Effector CD4-positive, alpha-beta T cell (primary cell): ENCODE results near the gene CLEC4F.
"Not testable (repeated sequence)": the region's sequence is repeated elsewhere in the genome, so short reads cannot be mapped to it uniquely, and the experiment has no call there.

Source experiments
- DNase-seq: peaks from one replicate; pipeline ENCODE4 v3.0.0-alpha.2; 2020

The CLEC4F gene

DNA sequence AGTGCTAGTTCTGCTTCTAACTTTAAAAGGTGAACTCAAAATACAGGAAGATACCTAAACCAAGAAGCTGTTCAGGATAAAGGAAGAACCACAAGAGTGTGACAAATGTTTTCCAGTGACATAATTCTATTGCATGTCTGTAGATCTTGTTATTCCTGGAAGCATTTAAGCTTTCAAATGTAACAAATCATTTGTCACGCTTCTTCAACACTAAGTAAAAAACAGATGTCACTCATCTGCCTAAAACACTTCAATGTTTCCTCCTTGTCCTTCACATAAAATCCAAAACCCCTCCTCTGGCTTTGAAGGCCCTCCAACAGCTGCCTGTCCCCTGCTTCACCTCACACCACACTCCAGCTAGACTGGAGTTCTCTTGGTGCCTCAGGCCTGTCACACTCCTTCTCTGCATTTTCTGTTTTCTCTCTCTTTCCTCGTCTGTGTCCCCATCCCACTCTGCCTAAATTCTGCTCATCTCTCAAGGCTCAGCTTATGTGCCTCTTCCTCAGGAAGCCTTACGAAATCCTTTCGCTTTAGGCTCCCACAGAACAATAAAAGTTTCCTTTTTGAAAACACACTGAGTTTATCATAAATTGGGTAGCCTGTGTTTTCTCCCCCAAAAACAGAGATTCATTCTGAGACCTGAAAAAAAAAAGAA, 6.4 kb upstream of the CLEC4F start:
- DNase-seq, result no peak

- no peak for DNase-seq
These were observed 2.9 kb upstream of the CLEC4F start for GRCh38 chr2:70823249-70823648.

GRCh38 chr2:70822843-70823242, 2.4 kb upstream of the CLEC4F start:
- no peak for DNase-seq

DNA sequence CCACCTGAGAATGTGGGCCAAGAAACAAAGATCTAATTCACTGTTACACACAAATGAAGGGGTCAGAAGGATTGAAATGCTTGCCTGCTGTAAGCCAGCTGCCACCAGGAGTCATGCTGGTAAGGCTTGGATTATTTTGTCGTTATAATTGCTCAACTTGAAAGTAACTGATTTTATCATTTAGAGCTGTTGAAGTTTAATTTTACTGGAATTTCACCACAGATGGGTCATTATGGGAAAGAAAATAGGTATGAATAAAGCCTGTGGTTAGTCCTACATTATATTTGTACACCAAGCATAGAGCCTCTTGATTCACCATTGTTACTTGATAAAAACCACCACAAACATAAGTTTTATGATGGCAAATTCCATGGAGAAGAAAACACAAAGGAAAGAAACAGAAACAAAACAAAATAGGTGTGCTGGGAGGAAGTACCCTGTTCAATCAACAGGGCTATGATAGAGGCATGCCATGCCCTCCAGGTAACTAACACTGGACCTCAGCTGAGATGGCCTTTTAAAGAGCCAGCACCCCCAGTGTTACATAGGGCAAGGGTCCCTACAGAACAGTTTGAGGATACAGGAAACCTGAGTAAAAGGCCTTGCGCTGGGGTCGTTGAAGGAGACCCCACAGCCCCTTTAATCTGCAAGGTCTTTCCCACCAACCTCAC, 3.0 kb downstream of the CLEC4F start:
- DNase-seq, result no peak

DNA sequence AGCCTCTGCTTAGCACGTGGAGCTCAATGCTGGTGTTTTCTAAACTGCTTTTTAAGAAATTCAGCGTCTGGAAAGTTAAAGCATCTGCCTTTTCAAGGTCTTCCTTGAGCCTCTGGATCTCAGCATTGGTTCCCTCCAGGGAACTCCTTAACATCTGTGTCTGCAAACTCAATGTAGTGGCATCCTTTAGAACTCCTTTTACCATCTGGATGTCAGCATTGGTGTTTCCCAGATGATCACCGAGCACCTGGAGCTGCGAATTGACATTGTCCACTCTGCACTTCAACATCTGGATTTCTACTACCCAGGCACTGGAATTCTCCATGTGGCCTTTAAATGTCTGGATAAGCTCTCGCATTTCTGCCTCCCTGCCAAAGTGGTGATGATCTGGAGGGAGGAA, 3.7 kb downstream of the CLEC4F start:
- no peak for DNase-seq

DNA sequence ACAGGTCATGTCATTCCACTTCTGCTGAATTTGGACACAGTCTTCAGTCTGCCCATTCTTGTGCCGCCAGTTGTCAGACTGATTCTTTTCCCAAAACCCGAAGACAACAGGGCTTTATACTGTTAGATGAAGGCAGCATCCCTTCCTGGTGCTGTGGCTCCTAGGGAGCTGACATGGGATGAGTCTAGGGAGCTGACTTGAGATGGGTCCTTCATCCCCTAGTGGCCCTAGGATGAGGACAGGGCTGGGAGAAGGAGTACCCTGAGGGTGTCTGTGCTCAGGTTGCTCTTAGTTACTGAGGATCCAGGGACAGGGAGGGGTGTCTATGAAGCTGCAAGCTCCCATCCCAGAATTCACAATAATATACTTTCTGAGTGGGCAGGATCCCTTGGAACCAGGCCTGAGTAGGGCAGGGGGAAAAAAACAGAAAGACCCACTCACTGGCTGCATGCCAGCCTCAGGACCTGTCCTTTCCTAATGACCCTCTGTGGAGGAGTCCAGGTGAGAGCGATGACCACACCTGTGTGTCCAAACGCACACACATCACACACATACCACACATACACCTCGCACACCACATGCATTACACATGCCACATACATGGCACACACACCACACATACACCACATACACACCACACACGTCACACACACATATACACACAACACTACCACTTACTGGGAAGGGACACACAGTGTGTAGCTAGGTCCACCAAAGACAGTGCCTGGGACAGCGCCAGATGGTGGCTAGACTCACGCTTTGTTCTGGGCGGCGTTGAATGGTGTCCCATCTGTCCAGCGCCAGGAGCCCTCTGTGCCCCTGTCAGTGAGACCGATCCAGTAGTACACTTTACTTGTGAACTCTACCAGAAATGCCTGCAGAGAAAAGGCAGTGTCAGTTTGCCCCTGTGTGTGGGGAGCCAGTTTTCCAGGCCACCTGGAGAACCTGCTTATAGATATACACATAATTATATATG, 11.1 kb downstream of the CLEC4F start:
- DNase-seq, result no peak

- DNase-seq, result no peak
These were observed 12.6 kb downstream of the CLEC4F start for GRCh38 chr2:70807828-70808118.

GRCh38 chr2:70807102-70807827, 13.1 kb downstream of the CLEC4F start:
- DNase-seq, result no peak

DNA sequence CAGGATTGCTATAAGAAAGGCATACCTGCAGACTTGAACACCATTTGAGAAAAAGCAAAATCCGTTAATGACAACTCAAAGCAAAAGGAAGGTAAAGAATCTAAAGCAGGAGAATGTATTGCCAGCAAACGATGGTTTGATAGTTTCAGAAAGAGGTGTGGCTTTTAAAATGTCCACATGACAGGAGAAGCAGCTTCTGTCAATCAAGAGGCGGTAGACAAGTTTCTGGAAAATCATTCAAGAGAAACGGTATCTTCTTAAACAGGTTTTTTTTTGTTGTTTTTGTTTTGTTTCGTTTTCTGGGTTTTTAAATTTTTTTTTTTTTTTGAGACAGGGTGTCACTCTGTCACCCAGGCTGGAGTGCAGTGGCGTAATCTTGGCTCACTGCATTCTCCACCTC, 13.8 kb downstream of the CLEC4F start:
- DNase-seq, result no peak

- DNase-seq, result no peak
These were observed 14.4 kb downstream of the CLEC4F start for GRCh38 chr2:70806013-70806412.

DNA sequence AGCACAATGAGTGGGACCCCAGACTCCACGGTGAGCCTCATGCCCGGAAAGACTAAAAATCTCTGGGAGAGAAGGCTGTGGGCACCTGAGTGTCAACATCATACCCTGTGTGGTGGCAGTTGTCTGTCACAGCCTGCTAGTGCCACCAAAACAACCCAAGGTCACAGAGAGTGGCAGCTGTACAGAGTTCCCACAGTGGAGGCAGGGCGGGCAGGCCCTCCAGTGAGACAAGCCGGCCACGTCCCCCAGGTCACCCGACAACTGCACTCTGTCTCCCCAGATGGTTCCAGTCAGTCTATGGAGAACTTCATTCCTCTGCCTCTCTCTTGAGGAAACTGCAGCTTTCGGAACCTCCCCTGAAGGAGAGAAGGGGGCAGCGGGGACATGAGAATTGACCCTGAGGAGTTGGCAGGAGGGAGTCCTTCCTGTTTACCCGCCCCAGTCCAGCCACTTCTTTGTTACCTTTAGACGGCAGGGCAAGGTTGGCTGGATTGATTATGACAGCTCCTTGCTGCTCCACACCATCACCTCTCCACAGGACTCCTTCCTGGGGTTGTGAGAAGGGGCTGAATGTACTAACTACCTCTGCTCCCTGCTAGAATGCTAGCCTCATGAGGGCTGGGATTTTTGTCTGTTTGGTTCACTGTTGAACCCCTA, 18.7 kb downstream of the CLEC4F start:
- DNase-seq, result no peak

DNA sequence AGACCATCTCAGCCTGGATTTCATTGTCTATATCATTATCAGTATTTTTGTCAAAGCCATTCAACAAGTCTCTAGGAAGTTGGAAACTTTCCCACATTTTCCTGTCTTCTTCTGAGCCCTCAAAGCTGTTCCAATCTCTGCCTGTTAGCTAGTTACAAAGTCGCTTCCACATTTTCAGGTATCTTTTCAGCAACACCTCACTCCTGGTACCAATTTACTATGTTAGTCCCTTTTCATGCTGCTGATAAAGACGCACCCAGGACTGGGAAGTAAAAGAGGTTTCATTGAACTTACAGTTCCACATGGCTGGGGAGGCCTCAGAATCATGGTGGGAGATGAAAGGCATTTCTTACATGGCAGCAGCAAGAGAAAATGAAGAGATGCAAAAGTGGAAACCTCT, 20.7 kb downstream of the CLEC4F start:
- DNase-seq, result no peak

GRCh38 chr2:70797996-70798395, 22.4 kb downstream of the CLEC4F start:
- DNase-seq, result not testable (repeated sequence)

GRCh38 chr2:70797506-70797905, 22.9 kb downstream of the CLEC4F start:
- no peak for DNase-seq

DNA sequence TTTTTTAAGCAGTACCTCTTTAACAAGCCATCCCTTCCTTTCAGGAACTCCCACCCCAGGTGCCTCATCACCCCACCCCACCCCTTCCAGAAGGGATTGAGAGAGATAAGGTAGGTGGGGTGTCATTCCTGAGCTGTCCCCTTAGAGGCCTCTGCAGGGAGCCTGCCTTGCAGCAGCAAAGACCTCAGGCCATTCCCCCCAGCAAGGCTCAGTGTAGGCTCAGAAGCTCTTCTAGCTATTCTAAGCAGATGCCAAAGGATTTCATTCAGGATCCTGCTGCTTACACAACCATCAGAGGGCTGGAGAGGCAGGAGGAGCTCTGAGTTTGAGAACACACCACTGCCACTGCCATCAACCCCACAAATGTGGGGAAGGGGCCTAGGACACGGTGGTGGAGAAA, 24.1 kb downstream of the CLEC4F start:
- DNase-seq, result no peak

DNA sequence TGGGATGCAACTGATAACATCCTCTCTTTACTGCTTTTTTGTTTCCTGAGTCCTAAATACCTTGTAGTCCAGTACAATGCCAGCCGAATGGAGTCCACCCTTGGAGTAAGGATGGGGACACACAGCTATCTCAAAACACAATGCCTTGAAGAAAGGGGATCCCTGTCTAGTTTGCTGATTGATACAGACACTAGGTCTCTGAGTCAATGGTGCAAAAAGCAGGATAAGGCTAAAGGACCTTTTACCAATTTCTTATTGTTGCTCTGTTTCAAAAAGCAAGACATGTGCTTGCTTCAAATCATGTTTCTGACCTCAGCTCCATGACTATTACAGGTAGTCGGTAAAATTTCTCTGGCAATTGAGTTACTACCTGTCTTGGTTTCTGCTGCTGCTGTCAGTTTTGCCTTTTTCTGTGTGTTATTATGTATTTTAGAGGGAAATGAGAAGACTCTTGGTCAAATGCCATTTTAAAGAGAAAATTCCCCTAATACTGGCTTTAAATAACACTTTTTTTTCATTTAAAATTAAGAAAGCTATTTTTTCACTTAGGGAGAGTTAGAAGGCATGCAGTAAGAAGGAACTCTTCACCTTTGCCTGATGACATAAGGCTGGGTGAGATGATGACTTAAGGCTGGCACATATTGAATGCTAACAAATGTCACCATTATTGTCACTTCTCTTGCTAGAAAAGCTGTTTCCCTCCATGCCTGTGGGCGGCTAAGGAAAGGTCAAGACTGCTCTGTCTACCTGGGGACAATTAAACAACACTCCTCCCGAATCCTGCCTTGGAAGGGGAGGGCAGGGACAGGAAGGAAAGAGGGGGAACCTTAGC, 25.0 kb downstream of the CLEC4F start:
- no peak for DNase-seq

DNA sequence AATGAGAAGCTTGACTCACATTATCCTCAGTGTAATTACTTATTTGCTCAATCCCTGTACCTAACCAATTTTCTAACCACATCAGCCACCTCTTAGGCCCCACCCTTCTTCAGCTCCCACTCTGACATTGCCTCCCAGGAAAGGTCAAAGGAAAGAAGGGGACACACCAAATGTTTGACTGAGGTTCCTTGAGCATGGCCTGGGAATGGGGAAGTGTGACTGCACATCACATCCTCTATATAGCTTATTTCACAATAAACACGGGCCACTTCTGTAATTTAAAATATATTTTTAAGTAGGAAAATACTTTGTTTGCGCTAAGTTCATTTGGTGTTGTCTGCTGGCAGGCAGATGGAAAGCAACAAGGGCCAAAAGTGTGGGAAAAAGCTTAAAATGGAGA, 26.9 kb downstream of the CLEC4F start:
- no peak for DNase-seq

GRCh38 chr2:70790136-70790828, 30.1 kb downstream of the CLEC4F start, which contains the start of gene FIGLA:
FIGLA (minus strand) TSS chr2:70790643; CDS start chr2:70790638, 5 bp downstream.
- DNase-seq, result no peak

- peak; percentile 12 for DNase-seq
These were observed 30.9 kb downstream of the CLEC4F start for GRCh38 chr2:70789304-70790135.
